Activated T-cell treated with anti-CD3 and anti-CD28 coated beads, Interleukin-2, amount 50 U/mL, for 48 hours (primary cell): Measurements from ENCODE around the gene TJP1.
"Not testable (repeated sequence)": the region's sequence is repeated elsewhere in the genome, so short reads cannot be mapped to it uniquely, and the experiment has no call there.

ENCODE experiments used
- DNase-seq, 2 experiments: peaks; one replicate each; pipeline ENCODE4 v3.0.0-alpha.2; 2020

The TJP1 gene

DNA sequence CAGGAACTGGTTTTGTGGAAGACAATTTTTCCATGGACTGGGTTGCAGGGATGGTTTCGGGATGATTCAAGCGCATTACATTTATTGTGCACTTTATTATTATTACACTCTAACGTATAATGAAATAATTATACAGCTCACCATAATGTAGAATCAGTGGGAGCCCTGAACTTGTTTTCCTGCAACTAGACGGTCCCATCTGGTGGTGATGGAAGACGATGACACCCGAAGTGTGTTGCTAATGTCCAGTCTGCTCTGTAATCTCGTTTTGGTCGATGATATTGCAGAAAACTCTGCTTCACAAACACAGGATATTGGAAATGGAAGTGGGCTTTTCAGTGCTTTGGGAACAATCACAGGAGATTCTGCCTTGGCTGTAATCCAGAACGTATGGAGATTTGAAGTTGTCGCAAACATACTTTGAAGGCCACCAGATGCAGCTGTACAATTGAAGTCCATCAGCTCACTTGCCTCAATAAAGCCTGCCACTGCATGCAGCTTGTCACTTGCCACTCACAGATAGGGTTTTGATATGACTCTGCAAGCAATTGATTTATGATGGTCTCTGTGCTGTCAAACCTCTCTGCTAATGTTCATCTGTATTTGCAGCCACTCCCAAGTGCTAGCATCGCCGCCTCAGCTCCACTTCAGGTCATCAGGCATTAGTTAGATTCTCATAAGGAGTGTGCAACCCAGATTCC, 141.7 kb downstream of the TJP1 start:
- no peak for DNase-seq

- DNase-seq, result no peak
Measured at GRCh38 chr15:29678504-29679034, 143.7 kb downstream of the TJP1 start.

GRCh38 chr15:29677871-29678461, 144.3 kb downstream of the TJP1 start:
- DNase-seq, result no peak

DNA sequence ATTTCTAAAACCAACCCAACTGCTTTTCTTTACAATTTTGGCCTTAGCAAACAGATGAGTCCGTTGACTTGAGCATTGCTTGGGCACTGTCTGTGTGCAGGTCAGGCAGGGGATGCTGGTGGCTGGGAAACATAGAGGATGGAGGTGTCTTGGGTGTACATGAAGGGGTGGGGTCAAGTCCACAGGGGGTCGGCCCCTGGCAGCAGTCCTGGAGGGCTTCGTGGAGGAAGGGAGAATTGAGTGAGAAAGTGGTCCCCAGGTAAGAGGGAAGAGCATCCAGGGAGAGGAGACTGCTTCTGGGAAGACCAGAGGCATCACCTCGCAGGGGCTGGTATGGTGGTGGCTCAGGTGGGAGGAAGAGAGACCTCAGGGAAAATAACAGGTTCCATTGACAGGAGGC, 144.8 kb downstream of the TJP1 start:
- no peak for DNase-seq

- DNase-seq, result no peak
Measured at GRCh38 chr15:29676961-29677402, 145.3 kb downstream of the TJP1 start.

DNA sequence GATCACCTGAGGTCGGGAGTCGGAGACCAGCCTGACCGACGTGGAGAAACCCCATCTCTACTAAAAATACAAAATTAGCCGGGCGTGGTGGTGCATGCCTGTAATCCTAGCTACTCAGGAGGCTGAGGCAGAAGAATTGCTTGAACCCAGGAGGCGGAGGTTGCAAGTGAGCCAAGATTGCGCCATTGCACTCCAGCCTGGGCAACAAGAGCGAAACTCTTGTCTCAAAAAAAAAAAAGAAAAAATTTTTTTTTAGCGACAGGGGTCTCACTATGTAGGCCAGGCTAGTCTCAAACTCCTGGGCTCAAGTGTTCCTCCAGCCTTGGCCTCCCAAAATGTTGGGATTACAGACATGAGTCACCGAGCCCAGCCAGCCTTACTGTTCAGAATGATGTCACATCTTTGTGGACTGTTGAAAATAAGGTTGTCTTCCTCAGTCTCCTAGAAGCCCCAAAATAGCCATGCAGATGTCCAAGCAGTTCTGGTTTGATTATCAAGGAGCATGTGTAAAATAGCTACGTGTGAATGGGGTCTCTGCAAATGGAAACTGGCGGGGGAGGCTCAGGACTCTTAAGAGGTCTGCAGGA, 145.8 kb downstream of the TJP1 start:
- DNase-seq, result not testable (repeated sequence)

DNA sequence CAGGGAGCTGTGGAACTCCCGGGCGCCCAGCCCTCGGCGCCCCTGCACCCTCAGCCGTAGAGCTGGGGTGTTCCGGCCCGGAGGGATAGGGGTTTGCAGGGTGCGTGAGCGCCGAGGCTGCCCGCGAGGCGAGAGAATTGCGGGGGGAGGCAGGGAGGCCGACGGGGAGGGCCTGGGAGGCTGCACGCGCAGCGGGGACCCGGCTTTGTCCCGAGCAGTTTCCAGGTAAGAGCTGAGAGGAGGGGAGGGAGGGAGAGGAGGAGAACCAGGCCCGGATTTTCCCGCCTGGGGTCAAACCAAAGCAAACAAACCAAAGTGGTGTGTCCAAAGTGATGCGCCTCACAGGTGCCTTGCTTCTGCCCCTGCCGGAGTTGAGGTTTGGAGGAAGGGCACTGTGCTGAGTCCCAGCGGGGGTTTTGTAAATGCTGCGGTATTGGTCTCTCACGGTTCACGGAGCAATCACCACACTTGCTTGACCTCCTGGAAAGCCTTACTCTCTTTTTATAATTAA, 146.4 kb downstream of the TJP1 start:
- DNase-seq, result no peak

DNA sequence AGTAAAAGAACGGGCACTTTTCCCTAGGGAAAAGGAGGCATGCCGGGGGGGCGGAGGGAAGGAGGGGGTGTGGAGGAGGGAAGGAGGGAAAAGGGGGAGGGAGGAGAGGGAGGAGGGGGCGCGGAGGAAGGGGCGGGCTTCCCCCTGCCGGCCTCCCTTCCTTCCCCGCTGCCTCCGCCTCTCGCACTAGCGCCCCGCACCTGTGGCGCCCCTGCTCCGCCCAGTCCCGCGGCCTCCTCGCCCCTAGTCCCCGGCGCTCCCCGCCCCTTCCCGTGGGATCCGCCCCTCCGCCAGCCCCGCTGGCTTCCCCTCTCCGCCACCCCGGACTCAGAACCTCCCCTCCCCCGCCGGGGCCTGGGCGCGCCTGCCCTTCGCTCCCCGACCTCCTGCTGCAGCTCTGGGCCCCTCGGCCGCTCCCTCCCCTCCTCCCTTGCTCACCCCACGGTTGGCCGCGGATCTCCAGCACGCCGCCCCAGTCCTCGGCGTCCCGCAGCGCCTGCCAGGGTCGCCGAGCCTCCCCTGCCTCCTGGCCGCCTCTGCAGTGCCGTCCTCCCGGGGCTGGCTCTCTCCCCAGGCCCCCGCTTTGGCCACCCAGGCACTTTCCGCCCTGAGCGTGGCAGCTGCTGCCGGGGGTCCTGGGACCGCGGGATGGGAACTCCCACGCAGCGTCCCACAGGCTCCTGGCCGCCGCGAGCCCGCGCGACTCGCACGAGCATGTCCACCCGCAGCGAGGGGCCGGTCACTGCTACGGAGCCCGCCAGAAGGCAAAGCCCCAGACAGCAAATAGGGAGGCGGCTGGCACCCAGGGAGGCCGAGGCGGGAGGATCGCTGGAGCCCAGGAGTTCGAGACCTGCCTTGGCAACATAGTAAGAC, 147.4 kb downstream of the TJP1 start:
- no peak for DNase-seq

GRCh38 chr15:29672923-29673809, 149.1 kb downstream of the TJP1 start:
- DNase-seq, result no peak

DNA sequence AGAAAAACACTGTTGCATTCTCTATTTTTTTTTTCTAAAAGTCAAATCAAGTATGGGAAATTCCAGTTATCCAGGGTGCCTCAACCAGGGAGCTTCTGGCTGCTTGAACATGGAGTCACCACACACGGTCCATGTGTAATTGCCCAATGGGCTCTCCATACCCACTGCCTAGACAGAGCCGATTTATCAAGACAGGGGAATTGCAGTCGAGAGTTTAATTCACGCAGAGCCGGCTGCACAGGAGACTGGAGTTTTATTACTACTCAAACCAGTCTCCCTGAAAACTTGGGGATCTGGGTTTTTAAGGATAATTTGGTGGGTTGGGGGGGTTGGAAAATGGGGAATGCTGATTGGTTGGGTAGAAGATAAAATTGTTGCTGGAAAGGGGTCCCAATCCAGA, 149.8 kb downstream of the TJP1 start:
- DNase-seq, result no peak

DNA sequence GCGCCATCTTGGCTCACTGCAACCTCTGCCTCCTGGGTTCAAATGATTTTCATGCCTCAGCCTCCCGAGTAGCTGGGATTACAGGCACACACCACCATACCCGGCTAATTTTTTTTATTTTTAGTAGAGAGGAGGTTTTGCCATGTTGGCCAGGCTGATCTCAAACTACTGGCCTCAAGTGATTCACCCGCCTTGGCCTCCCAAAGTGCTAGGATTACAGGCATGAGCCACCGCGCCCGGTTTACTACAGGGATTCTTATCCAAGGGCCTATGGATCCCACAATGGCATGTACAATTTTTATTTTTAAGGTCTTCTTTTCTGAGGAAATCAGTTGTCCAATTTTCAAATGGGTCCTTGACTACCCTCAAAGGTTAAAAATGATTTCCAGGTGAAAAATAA, 150.2 kb downstream of the TJP1 start:
- DNase-seq, result not testable (repeated sequence)

- DNase-seq, result no peak
Measured at GRCh38 chr15:29670998-29671981, 151.0 kb downstream of the TJP1 start.

DNA sequence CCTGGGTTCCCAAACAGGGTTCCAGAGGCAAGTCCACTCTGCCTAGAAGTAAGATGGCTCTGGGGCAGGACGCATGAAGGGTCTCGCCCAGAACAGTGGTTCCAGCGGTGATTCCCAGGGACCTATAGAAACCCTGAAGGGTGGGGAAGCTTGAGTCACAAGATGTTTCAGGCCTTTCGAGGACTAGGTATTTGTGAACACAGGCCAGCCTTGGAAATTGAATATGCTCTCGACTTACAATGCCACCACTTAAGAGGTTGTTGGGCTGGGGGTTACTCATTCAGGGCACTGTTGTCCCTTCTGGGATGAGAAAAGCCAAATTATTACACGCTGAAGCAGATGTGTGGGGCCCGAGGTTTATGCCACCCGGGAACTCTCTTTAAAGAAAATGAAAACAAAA, 152.0 kb downstream of the TJP1 start:
- DNase-seq, result no peak

DNA sequence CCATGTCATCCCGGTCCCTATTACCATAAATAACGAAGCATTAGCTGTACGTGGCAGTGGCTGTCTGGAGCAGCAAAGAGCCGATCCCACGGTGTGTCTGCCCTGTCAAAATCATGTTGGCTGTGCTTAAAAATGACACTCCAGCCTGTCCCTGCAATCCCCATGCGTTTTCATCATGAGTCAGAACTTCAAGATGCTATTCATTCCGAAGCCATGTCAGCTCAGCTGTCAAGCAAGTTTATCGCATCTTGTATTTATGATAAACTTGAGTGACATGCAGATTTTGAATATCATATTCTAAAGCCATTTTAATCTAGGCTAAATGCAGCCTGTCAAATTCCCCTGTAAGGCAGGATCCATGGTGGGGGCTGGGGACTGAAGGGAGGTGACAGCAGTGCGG, 152.4 kb downstream of the TJP1 start:
- DNase-seq, result no peak

DNA sequence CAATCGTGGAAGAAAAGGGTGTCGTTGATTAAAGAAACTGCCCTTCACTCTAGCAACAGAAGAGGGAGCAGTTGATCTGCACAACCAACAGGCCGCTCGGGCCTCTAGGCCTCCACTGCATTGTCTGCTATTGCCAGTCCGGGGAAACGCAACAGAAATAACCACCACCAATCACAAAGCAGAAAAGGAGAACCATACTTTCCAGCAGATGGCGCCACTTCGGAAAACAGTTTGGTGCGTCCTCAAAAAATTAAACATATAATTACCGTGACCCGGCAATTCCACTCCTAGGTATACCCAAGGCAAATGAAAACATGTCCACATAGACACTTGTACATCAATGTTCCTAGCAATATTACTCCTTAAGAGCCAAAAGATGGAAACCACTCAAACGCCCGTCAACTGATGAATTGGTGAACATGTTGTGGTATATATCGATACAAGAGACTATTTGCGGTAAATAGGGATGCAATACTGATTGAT, 154.1 kb downstream of the TJP1 start:
- peak; percentile 47 to 51 for DNase-seq

DNA sequence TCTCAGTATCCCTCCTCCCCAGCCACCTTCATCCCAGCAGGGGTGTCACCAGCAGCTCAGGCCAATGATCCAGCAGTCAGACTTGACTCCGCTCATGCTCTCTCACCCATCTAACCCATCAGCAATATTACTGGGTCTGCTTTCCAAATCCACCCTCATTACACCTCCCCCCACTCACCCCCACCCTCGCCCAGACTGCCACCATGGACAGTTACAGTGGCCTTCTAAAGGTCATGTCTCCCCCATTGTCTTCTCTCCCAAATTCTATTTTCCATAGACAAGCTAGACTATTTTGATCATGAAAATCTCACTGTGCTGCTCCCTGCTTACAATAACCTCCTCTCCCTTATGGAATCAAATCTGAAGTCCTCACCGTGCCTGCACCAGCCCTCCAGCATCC, 156.0 kb downstream of the TJP1 start:
- DNase-seq, result no peak

DNA sequence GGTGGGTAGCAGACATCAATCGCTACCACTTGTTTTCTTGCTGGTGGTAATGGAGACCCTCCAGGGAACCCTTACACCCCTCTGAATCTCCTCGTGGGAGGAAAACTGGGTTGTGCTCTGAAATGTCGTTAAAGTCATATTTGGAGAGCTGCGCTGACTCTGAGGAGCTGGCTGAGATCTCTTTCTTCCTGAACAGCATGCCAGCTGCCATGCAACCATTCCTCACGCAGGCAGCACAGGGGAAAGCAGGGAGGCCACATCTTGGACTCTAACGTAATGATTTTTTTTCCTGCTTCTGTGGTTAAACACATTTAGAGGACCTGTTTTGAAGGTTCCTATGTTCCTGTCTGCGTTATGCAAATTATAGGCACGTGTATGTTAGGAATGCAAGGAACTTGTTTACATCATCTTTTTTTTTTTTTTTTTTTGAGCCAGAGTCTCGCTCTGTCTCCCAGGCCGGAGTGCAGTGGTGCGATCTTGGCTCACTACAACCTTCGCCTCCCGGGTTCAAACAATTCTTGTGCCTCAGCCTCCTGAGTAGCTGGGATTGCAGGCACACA, 156.7 kb downstream of the TJP1 start:
- no peak for DNase-seq

GRCh38 chr15:29664406-29664805, 157.9 kb downstream of the TJP1 start:
- no peak for DNase-seq

DNA sequence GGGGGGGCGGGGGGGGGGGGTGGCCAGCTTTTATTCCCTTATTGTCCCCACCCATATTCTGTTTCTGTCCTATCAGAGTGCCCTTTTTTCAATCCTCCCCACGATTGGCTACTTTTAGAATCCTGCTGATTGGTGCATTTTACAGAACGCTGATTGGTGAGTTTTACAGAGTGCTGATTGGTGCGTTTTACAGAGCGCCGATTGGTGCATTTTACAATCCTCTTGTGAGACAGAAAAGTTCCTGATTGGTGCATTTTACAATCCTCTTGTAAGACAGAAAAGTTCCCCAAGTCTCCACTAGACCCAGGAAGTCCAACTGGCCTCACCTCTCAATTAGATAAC, 164.8 kb downstream of the TJP1 start:
- DNase-seq, result not testable (repeated sequence)
